Rectal smooth muscle tissue (tissue), 1 donor: ENCODE measurements around the gene MMP28.

ENCODE experiments used
- H3K27ac ChIP-seq: one replicate; pipeline ENCODE4 v1.7.0; 2013; ENCODE audit warnings: low read depth, low read length, inconsistent platforms
- H3K27me3 ChIP-seq: one replicate; pipeline ENCODE4 v1.7.0; 2013; ENCODE audit warnings: low read length; ENCODE audit not compliant: control insufficient read depth, insufficient read depth
- H3K36me3 ChIP-seq: one replicate; pipeline ENCODE4 v1.7.0; 2013; ENCODE audit warnings: low read length; ENCODE audit not compliant: control insufficient read depth, insufficient read depth
- H3K4me1 ChIP-seq: one replicate; pipeline ENCODE4 v1.7.0; 2013; ENCODE audit warnings: low read length; ENCODE audit not compliant: control insufficient read depth, insufficient read depth
- H3K4me3 ChIP-seq: one replicate; pipeline ENCODE4 v1.7.0; 2013; ENCODE audit warnings: low read length
- H3K9ac ChIP-seq: one replicate; pipeline ENCODE4 v1.7.0; 2013; ENCODE audit warnings: low read length

The MMP28 gene

DNA sequence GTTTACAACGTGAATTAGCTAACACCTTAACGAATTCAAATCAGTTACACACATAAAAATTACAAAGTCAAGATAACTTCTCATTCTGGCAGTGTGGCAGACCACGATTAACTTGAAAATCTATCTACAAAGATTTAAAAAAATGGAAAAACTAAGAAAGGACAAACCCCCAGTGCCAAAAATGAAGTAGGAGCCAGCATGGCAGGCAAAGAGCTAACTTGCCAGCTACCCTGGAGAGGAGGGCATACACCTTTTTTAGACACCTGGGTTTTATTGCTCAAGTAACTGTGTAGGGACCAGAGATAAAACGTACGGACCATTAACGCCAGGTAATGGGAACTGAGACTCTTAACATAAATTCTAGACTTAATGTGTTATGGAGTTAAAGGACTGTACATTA lies 16.3 kb upstream of the MMP28 start:
- H3K27ac ChIP-seq: no peak overlapping the region
- H3K36me3 ChIP-seq: no peaks in the 10 kb centered on the region
- no peak overlapping the region for H3K9ac ChIP-seq
- peaks cover 13% of the 10 kb centered on the region for H3K4me1 ChIP-seq
- no peak overlapping the region for H3K4me3 ChIP-seq
- H3K27me3 ChIP-seq: no peaks in the 10 kb centered on the region

DNA sequence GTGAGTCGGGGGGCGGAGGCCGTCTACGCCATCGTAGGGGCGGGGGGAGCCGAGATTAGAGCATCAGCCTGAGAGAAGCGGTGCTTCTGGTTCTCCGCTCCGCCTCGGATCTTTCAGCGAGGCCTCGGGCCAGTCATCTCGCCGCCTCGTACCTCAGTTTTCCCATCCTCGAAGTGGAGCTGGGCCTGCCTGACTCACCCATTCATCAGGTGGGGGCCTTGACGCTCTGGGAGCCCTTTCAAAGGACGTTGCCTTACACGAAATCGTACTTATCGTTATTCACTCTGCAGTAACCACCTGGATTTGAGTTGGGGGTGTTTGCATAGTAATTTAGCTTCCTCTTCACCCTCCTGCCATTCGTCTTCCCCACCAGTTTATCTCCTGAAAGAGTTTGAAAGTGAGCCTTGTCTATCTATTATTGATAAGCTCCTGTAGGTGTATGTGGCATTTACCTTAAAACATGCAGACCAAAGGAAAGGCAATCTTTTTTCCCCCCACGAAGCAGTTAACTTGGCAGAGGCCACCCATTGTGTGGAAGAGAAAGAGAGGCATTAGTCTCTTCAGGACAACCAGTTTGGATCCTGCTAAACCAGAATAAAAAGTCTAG lies 14.5 kb upstream of the MMP28 start:
- Histone ChIP-seq H3K36me3 (no peaks in the 10 kb centered on the region), H3K27me3 (no peaks in the 10 kb centered on the region), H3K9ac (peak overlapping the region; percentile 96), H3K27ac (peak overlapping the region; percentile 97), H3K4me3 (peak overlapping the region; percentile 85), H3K4me1 (peaks cover 13% of the 10 kb centered on the region)

DNA sequence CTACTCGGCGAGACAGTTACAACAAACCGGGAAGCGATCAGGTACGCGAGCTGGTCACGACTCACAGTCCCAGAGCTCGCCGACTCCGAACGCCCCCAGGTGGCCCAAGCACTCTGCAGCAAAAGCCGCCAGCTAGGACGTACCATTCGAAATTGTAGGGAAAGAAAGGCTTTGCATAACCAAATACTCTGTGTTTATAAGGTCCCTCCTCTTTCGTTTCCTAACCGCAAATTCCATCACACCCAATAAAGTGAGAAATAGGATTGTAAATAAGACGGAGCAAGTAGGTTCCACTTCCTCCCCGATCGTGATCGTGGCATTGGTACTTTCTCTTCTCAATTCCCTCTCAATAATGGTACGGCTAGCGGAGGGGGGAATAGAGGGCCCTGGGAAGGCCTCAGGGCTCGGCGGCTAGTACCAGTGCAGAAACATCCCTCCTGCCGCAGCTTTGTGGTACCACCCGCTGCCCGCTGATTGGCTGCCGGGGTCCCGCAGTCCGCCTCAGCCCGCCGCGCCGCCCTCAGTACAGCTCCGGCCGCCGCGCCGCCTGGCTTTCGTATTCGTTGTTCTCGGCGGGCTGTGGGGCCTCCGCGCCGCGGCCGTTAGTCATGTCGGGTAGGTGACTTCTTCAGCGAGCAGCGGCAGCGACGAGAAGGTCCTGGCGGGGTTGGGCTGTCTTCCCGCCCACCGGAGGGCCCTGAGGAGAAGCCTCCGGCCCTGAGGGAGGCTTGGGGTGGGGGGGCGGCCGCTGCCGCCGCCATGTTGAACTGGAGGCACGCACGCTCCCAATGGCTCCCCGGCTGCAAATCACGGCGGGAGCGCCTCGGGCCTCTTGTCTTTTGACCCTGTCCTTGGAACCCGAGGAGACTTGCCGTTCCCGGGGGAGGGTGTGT lies 13.8 kb upstream of the MMP28 start, which contains the start of gene TAF15:
Gene TAF15, plus strand, starts transcription at position 523 of the 893 bp plus-strand sequence. Its CDS starts 86 bp downstream, at position 609.
- Histone ChIP-seq H3K9ac (peak within 1 kb of the TSS; percentile 96), H3K4me3 (peak within 1 kb of the TSS; percentile 85), H3K27me3 (no peaks in the 10 kb centered on the region), H3K4me1 (peaks cover 13% of the 10 kb centered on the region), H3K27ac (peak within 1 kb of the TSS; percentile 97), H3K36me3 (no peaks in the 10 kb centered on the region)

DNA sequence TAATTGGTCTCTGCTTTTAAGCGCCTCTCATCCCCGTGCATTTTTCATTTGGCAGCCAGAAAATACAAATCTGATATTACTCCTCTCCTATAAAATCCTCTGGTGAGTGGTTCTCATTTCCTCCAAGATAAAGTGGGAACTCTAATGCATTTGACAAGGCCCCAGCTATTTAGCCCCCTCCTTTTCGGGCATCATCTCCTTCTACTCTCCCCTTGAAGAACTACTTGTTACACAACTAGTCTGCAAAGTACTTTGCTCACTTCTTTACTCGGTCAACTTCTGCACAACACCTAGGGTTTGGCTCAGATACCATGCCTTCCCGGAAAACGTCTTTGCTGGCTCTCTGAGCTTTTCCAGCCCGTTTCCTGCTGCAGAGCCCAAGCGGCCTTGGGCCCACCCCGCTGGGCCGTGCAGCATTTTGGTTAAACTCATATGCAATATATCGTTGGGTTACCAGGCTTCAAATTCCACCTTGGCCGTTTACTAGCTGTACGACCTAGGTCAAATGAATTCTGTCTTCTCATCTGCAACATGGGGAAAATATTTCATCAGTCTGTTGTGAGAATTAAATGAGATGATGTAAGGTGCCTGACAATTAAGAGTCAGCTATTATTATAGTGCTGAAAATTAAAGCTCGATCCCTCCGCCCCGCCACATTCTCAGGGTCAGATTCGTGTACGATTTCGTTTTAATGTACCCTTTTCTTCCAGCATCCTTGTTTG lies 13.0 kb upstream of the MMP28 start:
- Histone ChIP-seq H3K27me3 (no peaks in the 10 kb centered on the region), H3K36me3 (no peaks in the 10 kb centered on the region), H3K27ac (peak overlapping the region; percentile 97), H3K4me1 (peaks cover 13% of the 10 kb centered on the region), H3K9ac (no peak overlapping the region), H3K4me3 (peak overlapping the region; percentile 85)

DNA sequence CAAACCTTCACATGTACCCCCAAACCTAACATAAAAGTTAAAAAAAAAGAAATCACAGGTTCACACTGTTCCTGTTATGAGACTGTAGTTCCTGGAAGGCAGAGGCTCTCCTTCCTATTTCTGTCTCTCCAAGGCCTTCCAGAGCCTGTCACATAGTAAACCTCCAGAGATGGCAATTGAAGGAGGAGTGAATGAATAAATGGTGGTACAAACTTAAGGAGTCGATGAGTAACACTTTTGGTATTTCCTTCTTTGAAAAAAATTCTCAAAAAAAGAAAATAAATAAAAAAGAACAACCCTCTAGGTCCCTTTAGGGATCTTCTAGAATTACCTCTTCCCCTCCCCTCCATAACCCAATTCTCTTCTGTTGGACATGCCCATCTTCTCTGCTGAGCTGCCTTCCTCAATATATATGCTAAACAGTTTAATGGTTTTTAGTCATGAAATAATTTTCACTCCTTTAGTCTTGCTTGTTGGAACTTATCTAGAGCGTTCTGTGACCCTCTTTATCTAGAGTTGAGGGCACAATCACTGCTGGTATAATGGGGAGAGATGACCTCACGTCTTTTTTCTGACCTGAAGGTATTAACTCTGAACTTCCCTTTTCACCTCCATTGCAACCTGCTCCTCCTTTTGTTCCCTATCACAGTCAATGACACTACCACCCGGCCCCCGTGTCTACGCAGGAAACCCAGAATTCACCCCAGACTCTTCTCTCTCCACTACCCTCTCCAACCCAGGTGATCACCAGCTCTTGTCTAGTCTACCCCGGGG lies 12.1 kb upstream of the MMP28 start:
- Histone ChIP-seq H3K4me1 (peaks cover 13% of the 10 kb centered on the region), H3K9ac (no peak overlapping the region), H3K27ac (no peak overlapping the region), H3K4me3 (no peak overlapping the region), H3K36me3 (no peaks in the 10 kb centered on the region), H3K27me3 (no peaks in the 10 kb centered on the region)

DNA sequence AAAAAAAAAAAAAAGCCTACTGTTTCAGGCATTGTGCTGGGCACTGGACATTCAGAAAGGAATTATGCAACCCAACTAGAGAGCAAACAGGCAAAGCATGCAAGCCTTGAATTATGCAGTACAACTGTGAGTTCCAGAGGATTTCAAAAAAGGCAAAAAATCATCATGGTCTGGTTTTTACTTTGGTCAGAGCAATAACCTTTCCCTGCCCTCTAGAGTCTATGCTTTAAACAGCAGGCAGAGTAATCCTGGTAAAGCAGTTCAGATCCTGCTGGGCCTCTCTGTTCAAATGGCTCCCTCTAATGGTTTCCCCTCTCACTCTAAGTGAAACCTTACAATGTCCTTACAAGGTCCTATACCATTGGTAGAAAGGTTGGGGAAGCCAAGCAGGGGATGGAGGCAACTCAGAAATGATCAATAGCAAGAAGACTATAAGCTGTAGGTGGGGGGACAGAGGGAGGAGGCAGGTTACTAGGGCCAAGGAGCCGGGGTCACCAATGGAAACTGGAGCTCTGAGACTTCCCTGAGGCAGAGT lies 9.3 kb upstream of the MMP28 start:
- Histone ChIP-seq H3K27me3 (no peaks in the 10 kb centered on the region), H3K36me3 (no peaks in the 10 kb centered on the region), H3K4me3 (no peak overlapping the region), H3K27ac (no peak overlapping the region), H3K9ac (no peak overlapping the region), H3K4me1 (peaks cover 16% of the 10 kb centered on the region)

DNA sequence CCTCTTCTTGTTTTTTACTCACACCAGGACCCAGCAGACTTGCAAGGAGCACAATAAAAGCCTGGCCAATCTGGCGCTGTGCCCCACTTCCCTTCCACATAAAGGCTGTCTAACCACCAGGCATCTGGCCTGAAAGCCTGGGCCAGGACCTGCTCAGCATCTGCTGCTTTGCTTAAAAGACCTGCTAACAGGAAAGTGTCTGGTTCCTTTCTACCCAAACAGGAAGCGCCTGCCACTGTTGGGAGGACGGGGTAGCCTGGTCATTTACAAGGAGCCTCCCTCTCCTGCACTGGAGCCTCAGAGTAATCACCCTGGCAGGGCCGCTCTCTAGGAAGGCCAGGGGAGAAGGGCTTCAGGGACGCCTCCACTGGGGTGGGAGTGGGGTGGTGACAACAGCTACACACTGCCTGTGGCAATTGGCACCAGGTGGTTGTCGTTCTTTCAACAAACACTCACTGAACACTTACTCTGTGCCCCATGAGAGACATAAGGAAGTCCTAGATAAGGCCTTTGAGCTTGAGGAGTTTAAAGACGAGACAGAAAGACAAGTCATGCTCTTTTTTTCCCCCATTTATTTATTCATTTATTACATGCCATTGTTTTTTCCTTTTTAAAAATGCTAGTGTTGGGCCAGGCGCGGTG lies 6.3 kb upstream of the MMP28 start:
- Histone ChIP-seq H3K4me1 (peaks cover 20% of the 10 kb centered on the region), H3K27ac (peak overlapping the region; percentile 78), H3K4me3 (peak overlapping the region; percentile 15), H3K27me3 (no peaks in the 10 kb centered on the region), H3K36me3 (no peaks in the 10 kb centered on the region), H3K9ac (no peak overlapping the region)

DNA sequence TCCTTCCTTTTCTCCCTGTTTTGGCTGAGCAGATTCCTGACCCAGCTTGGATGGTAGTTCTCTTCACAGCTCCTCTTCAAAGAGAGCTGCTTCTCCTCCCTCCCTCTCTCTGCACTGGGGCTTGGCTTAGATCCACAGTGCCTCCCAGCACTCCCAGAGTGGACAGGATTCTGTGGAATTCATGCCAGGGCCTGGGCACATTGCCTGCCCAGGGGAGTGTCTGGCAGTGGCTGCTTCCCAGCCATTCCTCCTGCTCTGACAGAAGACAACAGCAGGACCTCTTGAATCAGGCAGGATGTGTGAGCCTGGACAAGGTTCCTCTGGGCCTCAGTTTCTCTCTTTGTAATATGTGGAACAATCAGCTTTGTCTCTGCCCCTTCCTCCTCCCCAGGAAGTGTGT lies 4.5 kb upstream of the MMP28 start:
- peaks cover 24% of the 10 kb centered on the region for H3K4me1 ChIP-seq
- no peak overlapping the region for H3K9ac ChIP-seq
- no peaks in the 10 kb centered on the region for H3K36me3 ChIP-seq
- no peaks in the 10 kb centered on the region for H3K27me3 ChIP-seq
- no peak overlapping the region for H3K27ac ChIP-seq
- no peak overlapping the region for H3K4me3 ChIP-seq

DNA sequence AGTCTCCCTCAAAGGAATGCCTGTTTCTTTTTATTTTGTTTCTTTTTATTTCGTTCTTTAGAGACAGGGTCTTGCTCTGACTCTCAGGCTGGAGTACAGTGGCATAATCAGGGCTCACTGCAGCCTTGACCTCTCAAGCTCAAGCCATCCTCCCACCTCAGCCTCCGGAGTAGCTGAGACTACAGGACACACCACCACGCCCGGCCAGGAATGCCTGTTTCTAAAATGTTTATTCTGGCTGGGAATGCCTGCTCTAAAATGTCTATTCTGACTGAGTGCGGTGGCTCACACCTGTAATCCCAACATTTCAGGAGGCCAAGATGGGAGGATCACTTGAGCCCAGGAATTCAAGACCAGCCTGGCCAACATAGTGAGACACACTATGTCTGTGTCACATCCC lies 2.5 kb upstream of the MMP28 start:
- Histone ChIP-seq H3K4me3 (no peak overlapping the region), H3K4me1 (peaks cover 24% of the 10 kb centered on the region), H3K36me3 (no peaks in the 10 kb centered on the region), H3K27me3 (no peaks in the 10 kb centered on the region), H3K27ac (no peak overlapping the region), H3K9ac (no peak overlapping the region)

DNA sequence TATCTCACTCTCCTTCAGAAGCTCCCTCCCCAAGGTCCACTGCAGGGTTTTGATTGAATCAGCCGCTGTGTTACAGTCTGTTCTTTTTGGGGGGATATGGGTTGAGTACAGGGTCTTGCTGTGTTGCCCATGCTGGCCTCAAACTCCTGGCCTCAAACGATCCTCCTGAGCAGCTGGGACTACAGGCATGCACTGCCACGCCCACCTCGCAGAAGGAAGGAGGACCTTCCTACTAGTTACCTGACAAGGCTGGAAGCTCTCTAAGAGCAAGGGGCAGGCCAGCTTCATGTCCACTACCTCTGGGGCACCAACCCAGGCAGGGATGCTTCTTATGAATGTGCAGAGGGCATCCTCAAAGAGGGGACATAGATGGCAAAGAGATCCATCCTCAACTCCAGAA lies 1.9 kb upstream of the MMP28 start:
- Histone ChIP-seq H3K36me3 (no peaks in the 10 kb centered on the region), H3K4me1 (peaks cover 28% of the 10 kb centered on the region), H3K4me3 (no peak overlapping the region), H3K27me3 (no peaks in the 10 kb centered on the region), H3K27ac (no peak overlapping the region), H3K9ac (no peak overlapping the region)

DNA sequence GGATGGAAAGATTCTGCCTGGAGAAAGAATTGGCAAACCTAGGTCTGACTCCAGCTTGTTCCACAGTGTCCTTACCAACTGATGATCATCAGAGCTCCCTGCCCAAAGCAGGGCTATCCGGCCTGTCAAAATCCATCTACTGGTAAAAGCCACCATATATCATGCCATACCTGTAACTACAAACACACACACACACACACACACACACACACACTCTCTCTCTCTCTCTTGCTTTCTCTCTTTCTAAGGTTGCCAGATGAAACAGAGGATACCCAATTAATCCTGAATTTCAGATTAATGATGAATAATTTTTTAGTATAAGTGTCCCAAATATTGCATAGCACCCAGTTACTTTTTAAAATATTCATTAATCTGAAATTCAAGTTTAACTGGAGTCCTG lies 1.5 kb upstream of the MMP28 start:
- H3K9ac ChIP-seq: no peak overlapping the region
- no peak overlapping the region for H3K4me3 ChIP-seq
- no peaks in the 10 kb centered on the region for H3K27me3 ChIP-seq
- H3K27ac ChIP-seq: no peak overlapping the region
- no peaks in the 10 kb centered on the region for H3K36me3 ChIP-seq
- H3K4me1 ChIP-seq: peaks cover 30% of the 10 kb centered on the region
